ENCODE results near the gene ETV1.

DNA sequence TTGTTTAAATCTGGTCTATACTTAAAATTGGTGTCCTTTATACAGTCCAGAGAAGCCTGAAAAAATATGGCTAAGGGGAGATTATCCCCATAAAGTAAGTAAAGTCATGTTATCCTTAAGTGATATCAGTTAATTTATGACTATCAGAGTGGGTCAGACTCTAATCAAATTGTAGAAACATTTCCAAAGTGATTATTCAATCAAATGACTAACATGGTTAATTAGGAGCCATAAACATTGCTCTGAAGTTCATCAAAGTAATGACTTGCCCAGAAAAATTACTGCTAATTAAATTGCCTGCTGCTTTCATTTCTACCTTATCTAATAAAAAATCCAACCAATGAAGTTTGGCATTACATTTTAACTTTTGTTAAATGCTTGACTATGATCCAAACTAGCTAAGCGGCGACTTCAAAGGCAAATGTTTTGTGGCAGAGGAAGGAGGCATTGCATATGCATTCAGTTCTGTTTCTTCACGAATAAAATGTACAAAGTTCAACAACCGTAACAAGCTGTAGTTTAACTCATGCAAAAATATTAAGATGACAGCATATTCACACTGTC is 76.7 kb downstream of the ETV1 start:
- TF ChIP-seq, protein P1, sequence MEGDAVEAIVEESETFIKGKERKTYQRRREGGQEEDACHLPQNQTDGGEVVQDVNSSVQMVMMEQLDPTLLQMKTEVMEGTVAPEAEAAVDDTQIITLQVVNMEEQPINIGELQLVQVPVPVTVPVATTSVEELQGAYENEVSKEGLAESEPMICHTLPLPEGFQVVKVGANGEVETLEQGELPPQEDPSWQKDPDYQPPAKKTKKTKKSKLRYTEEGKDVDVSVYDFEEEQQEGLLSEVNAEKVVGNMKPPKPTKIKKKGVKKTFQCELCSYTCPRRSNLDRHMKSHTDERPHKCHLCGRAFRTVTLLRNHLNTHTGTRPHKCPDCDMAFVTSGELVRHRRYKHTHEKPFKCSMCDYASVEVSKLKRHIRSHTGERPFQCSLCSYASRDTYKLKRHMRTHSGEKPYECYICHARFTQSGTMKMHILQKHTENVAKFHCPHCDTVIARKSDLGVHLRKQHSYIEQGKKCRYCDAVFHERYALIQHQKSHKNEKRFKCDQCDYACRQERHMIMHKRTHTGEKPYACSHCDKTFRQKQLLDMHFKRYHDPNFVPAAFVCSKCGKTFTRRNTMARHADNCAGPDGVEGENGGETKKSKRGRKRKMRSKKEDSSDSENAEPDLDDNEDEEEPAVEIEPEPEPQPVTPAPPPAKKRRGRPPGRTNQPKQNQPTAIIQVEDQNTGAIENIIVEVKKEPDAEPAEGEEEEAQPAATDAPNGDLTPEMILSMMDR (IDR thresholded peaks at IDR 0.05 in 4 of 5, conservative IDR thresholded peaks at IDR 0.05 in 1 of 5): no peak
- no peak for TF ChIP-seq POLR2A (IDR thresholded peaks at IDR 0.05)

Measured in gastrocnemius medialis (tissue), 4 donors.